Mucosa of gallbladder (tissue), 1 donor: Measurements from ENCODE around the gene HTR2C. TPM values are rescaled to one million over a fixed set of nuclear protein-coding genes. Genes with fewer than 3 reads are reported as not detected.
"Not testable (repeated sequence)": the region's sequence is repeated elsewhere in the genome, so short reads cannot be mapped to it uniquely, and the experiment has no call there.

Experiments used
- DNase-seq: peaks from one replicate; pipeline ENCODE4 v3.0.0-alpha.2; 2020; ENCODE audit warnings: low spot score
- total RNA-seq: library from RNA; stranded (reverse); gene quantifications from one replicate; pipeline ENCODE4 v1.2.1, GENCODE V29; 2021
- donor health status: DM: no; HTN: no; CAD: no.

The HTR2C gene
- total RNA-seq, 1 donor from 2014 or later = not detected

DNA sequence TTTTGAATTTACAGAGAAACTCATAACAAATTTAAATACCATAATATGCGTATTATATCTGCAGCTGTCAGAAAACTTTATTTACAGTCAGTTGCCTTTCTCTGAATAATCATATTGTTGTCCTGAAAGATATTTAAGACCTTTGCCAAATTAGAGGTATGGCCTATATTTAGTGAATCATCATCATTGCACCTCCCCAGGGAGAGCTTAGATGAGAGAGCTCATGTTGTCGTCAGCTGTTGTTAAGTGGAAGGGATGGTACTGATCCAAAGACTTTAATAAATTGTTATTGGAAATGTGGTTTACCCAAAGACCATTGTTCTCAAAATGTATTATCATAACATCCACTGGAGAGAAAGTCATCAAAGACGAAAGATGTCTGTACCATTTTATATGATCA lies 128.6 kb downstream of the HTR2C start:
- no peak for DNase-seq

GRCh38 chrX:114715096-114715495 lies 131.2 kb downstream of the HTR2C start:
- no peak for DNase-seq

GRCh38 chrX:114717921-114718320 lies 134.0 kb downstream of the HTR2C start:
- no peak for DNase-seq

- DNase-seq = no peak
Measured at GRCh38 chrX:114766541-114766940, 182.7 kb downstream of the HTR2C start.

DNA sequence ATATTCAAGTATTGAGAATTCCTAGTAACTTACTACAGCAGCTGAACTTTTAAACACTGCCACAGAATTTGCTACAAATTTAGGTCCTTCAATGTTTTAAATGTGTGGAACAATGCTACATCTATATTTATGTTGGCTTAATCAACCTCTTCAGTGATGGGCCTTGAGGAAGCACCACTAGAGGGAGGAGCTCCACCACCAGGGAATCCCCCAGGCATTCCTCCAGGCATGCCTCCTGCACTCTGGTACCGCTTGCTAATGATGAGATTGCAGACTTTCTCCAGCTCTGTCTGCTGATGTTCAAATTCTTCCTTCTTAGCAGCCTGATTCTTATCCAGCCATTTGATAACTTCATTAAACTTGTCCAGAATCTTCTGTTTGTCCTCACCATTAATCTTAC lies 190.8 kb downstream of the HTR2C start:
- DNase-seq = no peak

DNA sequence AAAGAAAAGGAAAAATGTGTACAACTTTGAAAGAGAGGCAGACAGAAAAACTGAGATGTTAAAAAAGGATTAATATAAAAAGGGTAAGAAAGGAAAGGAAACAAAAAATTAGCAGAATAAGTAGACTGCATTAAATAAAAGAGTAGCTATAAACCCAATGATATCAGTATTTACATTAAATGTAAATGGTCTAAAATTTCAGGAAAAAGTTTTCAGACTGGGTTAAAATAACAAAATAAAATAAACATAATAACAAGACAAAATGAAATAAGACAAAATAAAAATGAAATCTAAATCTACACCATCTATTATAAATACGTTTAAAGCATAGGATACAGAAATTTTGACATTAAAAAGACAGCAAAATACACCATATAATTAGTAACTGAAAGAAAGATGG lies 199.0 kb downstream of the HTR2C start:
- DNase-seq = no peak

DNA sequence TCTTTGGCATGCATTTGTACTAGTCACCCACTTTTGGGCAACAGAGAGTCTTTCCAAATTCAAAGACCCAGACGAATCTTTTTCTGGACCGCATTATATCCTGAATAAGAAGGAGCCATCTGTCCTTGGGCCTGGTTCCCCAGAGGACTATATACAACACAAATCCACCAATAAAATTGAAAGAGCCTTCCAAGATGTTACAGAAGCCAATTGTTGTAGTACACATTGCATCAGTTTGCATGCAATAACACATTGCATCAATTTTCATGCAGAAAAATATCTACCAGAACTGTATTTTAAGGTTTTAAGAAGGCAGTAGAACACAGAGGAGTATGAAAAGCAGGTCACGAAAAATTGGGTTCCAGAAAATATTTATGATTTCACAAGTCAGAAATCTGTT lies 203.2 kb downstream of the HTR2C start:
- no peak for DNase-seq

- no peak for DNase-seq
Measured at GRCh38 chrX:114797494-114797893, 213.6 kb downstream of the HTR2C start.

DNA sequence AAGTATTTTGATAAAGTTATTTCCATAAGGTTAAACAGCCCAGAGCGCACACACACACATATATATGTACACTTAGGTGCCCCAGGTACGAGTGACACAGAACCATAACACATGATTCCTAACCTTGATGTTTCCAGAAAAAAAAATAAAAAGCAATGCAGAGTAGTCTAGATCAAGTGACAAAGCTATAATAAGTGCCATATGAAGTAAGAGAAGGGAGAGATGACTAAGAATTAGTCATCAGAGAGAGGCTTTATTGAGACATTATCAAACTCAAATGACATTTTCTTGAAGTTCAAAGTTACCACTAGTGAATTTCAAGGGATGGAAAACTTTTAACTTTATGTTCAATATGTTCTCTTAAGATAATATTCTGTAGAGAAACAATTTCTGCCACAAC lies 215.0 kb downstream of the HTR2C start:
- DNase-seq = no peak

DNA sequence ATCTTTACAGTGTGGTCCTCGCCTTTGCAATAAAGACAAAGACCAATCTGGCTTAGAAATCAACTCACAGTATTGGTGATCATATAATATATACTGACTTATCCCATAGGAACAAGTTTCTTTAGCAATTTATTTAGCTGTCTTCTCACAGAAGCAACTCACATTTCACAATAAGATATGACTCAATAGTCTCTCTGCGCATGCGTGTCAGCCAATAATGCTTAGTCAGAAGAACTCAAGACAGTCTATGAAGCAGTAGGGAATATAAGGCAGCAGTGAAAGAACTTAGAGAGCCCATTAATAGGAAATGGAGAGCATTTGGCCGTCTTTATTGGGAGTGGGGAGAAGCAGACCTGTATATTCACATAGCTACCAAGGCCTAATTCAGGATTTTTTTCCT lies 216.8 kb downstream of the HTR2C start:
- DNase-seq = no peak

- DNase-seq = no peak
Measured at GRCh38 chrX:114819509-114819908, 235.6 kb downstream of the HTR2C start.

DNA sequence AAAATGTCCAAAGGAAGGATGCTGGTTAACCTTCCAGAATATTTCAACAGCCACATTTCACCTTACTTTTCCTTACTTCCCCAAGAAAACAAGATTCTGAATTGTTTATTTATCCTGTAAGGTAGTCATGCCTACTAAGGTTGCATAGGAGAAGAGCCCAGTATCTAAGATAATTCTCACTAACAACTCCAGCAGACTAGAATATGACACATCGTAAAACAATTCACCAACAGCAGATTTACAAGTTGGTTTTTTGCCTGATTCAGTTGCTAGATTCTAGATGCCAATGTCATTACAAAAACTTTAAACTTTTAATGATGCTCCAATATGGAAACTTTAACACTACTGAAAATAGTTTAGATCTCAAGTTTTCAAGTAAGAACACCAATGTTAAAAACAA lies 257.2 kb downstream of the HTR2C start:
- DNase-seq = no peak

DNA sequence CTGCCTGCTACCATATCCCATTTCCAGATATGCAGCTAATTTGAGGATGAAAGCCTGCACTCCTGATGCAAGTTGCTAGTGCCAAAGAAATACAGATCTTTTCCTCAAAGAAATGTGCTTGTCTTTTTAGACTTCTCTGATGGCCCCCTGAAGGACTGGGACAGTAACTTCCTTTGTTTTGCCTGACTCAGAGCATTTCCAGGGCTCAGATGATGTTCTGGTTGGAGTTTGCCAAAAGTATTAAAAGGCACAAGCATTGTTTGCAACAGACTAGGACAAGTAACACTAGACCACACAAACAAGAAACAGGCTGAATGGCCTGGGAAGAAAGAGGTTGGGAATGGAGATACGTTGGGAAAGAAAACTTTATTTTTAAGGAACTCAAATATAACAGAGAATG lies 258.3 kb downstream of the HTR2C start:
- DNase-seq = no peak

- DNase-seq = no peak
Measured at GRCh38 chrX:114889481-114889880, 305.6 kb downstream of the HTR2C start.

GRCh38 chrX:114903618-114904017 lies 319.7 kb downstream of the HTR2C start:
- no peak for DNase-seq

DNA sequence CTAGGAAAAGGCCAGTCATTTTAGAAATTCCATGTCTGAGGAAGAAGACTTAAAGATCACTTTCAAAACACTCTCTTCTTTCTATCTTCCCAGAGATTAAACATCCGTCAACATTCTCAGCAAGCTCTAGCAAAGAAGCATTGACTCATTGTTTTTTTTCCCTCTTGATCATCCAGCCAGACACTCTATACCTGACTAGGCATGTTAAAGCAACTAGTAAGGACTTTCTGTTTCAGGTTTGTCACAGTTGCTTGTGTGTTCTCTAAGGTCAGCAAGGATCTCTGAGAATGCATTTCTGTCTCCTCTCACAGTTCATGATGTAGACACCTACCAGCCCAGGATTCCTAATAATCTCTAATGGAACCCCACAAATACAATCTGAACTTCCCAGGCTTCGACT lies 321.4 kb downstream of the HTR2C start:
- DNase-seq = no peak

GRCh38 chrX:114906984-114907510 lies 323.2 kb downstream of the HTR2C start:
- no peak for DNase-seq

DNA sequence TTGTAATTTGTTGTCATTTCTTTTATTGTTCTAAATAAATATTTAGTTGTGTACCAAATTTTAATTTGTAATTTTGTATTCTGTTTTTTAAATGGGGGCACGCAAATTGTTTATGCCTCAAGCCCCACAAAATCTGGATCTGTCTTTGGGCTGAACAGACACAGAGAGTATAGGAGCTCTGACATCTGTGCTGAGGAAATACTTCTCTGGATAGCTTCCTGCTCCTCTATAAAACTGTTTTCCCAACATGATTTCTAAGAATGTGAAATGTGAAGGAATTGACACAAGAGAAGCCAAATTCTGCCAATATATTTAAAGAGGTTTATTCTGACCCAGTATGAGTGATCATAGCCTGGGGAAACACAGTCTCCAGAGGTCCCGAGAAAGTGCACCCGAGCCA lies 340.5 kb downstream of the HTR2C start:
- no peak for DNase-seq

DNA sequence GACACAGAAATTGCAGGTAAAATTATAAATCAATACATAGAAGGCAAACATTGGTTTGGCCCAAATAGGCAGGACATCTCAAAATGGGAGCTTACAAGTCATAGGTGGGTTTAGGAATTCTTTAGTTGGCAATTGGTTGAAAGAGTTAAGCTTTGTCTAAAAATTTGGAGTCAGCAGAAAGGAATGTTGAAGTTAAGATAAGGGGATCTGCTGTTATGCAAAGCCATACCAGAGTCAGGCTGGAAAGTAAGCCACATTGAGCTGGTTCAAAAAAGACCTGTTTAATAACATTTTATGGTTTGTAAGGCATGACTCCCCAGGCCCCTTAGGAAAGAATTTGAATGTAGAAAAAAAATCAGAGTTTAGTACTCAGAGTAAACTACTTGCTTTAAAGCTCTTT lies 341.0 kb downstream of the HTR2C start:
- no peak for DNase-seq

DNA sequence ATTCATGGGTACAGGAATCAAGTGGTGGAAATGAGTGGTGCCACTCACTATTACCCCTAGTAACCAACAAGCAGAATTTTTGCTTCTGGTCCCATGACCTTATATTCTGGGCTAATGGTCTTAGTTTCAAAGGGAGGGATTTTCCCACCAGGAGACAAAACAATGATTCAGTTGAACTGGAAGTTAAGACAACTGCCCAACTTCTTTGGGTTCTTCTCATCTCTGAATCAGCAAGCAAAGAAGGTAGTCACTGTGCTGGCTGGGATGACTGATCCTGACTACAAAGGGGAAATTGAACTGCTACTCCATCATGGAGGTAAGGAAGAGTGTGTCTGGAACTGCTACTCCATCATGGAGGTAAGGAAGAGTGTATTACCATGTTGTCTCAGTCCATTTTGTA lies 346.3 kb downstream of the HTR2C start:
- DNase-seq = no peak

DNA sequence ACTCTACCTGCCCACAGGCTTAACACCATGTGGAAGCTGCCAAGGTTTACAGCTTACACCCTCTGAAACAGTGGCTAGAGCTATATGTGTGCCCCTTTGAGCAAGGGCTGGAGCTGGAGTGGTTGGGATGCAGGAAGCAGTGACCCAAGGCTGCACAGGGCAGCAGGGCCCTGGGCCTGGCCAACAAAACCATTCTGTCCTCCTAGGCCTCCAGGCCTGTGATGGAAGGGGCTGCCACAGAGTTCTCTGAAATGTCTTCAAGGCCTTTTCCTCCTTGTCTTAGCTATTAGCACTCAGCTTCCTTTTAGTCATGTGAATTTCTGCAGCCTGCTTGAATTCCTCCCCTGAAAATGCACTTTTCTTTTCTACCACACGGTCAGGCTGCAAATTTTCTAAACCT lies 348.7 kb downstream of the HTR2C start:
- DNase-seq = no peak

GRCh38 chrX:114933291-114933690 lies 349.4 kb downstream of the HTR2C start:
- DNase-seq = not testable (repeated sequence)

DNA sequence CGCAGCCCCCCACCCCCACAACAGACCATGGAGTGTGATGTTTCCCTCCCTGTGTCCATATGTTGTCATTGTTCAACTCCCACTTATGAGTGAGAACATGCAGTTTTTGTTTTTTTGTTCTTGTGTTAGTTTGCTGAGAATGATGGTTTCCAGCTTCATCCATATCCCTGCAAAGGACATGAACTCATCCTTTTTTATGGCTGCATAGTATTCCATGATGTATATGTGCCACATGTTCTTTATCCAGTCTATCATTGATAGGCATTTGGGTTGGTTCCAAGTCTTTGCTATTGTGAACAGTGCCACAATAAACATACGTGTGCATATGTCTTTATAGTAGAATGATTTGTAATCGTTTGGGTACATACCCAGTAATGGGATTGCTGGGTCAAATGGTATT lies 353.2 kb downstream of the HTR2C start:
- DNase-seq = not testable (repeated sequence)

DNA sequence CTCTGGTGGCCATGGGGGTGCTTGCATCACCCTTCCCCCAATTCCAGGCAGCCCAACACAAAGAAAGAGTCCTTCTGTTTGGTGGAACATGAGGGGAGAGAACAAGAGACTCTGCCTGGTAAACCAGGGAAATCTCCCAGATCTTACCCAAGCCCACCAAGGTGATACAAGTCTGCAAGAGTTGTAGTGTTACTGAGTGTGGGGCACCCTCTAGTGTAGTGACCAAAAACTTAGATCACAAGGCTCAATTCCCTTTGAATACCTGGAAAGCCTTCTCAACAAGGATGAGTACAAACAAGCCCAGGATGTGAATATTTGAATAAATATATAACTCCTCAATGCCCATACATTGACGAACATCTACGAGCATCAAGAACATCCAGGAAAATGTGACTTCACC lies 368.8 kb downstream of the HTR2C start:
- DNase-seq = no peak
